Nephron (organoid): ENCODE measurements around the gene ABHD17B.

ENCODE experiments used
- H3K27ac Mint-ChIP-seq, 3 experiments: 2 replicates each; pipeline ENCODE4 v1.8.0; 2020; ENCODE audit warnings: mixed read lengths in 3 of 3, mild to moderate bottlenecking in 2 of 3, moderate library complexity in 1 of 3
- H3K27me3 Mint-ChIP-seq: 2 replicates; pipeline ENCODE4 v1.8.0; 2021; ENCODE audit warnings: low read depth, mild to moderate bottlenecking, moderate library complexity, mixed read lengths
- H3K36me3 Mint-ChIP-seq: 2 replicates; pipeline ENCODE4 v1.8.0; 2020; ENCODE audit warnings: low read depth, mixed read lengths
- H3K4me1 Mint-ChIP-seq: 2 replicates; pipeline ENCODE4 v1.8.0; 2020; ENCODE audit warnings: mixed read lengths
- H3K4me3 Mint-ChIP-seq, 3 experiments: 2 replicates each; pipeline ENCODE4 v1.8.0; 2020; ENCODE audit warnings: mild to moderate bottlenecking in 3 of 3, mixed read lengths in 3 of 3, moderate library complexity in 2 of 3
- H3K9me3 Mint-ChIP-seq: 2 replicates; pipeline ENCODE4 v1.8.0; 2020; ENCODE audit warnings: mixed read lengths
- TF ChIP-seq, protein P1 (sequence below), 3 experiments: fragments of 200-600 bp; sonication (generic); IDR thresholded peaks; one replicate each; pipeline ENCODE4 v1.5.0; 2021; ENCODE audit warnings: antibody characterized with exemption in 3 of 3; ENCODE audit not compliant: unreplicated experiment in 3 of 3

The ABHD17B gene

DNA sequence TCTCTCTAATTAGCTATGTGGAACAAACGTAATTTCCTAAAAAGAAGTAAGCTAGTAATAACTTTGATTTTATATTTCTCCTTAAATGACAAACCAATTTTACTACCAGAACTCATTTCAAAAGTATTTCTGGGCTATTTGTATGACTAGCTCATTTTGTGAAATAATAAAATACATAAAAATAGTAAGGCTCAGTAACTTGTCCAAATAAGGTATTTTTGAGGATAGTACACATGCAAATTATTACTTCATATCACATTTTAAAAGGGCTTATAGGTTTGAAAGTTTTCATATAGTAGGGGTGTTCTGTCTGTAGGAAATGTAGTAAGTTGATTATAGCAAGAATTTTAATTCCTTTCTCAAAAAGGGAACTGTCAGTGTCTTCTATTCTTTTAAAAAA lies 26.9 kb upstream of the ABHD17B start:
- H3K27ac Mint-ChIP-seq = no peak overlapping the region
- peaks cover 10% of the 10 kb centered on the region for H3K4me1 Mint-ChIP-seq
- no peak overlapping the region for H3K4me3 Mint-ChIP-seq
- TF ChIP-seq, protein P1, sequence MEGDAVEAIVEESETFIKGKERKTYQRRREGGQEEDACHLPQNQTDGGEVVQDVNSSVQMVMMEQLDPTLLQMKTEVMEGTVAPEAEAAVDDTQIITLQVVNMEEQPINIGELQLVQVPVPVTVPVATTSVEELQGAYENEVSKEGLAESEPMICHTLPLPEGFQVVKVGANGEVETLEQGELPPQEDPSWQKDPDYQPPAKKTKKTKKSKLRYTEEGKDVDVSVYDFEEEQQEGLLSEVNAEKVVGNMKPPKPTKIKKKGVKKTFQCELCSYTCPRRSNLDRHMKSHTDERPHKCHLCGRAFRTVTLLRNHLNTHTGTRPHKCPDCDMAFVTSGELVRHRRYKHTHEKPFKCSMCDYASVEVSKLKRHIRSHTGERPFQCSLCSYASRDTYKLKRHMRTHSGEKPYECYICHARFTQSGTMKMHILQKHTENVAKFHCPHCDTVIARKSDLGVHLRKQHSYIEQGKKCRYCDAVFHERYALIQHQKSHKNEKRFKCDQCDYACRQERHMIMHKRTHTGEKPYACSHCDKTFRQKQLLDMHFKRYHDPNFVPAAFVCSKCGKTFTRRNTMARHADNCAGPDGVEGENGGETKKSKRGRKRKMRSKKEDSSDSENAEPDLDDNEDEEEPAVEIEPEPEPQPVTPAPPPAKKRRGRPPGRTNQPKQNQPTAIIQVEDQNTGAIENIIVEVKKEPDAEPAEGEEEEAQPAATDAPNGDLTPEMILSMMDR (IDR thresholded peaks at IDR 0.05; ENCODE audit: unreplicated experiment in 3 of 3) = no peak
- H3K9me3 Mint-ChIP-seq = no peaks in the 10 kb centered on the region
- H3K36me3 Mint-ChIP-seq = peaks cover 2% of the 10 kb centered on the region
- H3K27me3 Mint-ChIP-seq = no peaks in the 10 kb centered on the region

DNA sequence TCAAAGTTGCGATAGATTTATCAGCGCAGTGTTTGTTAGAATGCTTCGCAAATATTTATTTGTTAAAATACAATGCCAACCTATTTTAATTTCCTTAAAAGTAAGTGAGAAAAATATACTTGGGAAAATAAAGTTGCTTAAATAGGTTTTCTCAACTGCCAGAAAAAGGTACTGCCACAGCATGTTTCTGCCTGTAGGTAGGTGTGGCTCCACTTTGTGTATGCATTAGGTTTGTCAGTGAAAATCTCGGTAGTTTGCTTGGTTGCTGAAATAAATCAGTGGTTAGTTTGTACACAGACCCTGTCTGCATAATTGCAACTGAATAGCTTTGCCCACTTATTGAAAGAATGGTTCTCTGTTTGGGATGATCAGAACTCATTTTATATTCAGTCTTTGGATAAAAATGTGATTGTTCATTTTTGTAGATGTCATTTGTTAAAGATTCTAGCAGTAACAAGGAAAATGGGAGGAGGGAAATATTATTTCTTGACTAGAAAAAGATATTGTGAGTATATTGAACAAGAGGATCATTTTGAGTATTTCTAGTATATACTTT lies 26.2 kb upstream of the ABHD17B start:
- H3K9me3 Mint-ChIP-seq = no peaks in the 10 kb centered on the region
- TF ChIP-seq, protein P1 (IDR thresholded peaks at IDR 0.05; ENCODE audit: unreplicated experiment in 3 of 3) = no peak
- no peak overlapping the region for H3K4me3 Mint-ChIP-seq
- peaks cover 7% of the 10 kb centered on the region for H3K36me3 Mint-ChIP-seq
- H3K4me1 Mint-ChIP-seq = peaks cover 6% of the 10 kb centered on the region
- H3K27me3 Mint-ChIP-seq = no peaks in the 10 kb centered on the region
- no peak overlapping the region for H3K27ac Mint-ChIP-seq

GRCh38 chr9:71936066-71936465 lies 25.1 kb upstream of the ABHD17B start:
- no peaks in the 10 kb centered on the region for H3K27me3 Mint-ChIP-seq
- peaks cover 2% of the 10 kb centered on the region for H3K4me1 Mint-ChIP-seq
- H3K4me3 Mint-ChIP-seq = no peak overlapping the region
- TF ChIP-seq, protein P1 (IDR thresholded peaks at IDR 0.05; ENCODE audit: unreplicated experiment in 3 of 3) = no peak
- H3K9me3 Mint-ChIP-seq = no peaks in the 10 kb centered on the region
- H3K27ac Mint-ChIP-seq = no peak overlapping the region
- H3K36me3 Mint-ChIP-seq = peaks cover 7% of the 10 kb centered on the region

GRCh38 chr9:71931166-71931565 lies 20.2 kb upstream of the ABHD17B start:
- Mint-ChIP-seq H3K4me3 (no peak overlapping the region), H3K4me1 (peaks cover 24% of the 10 kb centered on the region), H3K9me3 (no peaks in the 10 kb centered on the region), H3K27ac (no peak overlapping the region), H3K27me3 (no peaks in the 10 kb centered on the region), H3K36me3 (peaks cover 7% of the 10 kb centered on the region)
- TF ChIP-seq, protein P1 (IDR thresholded peaks at IDR 0.05; ENCODE audit: unreplicated experiment in 3 of 3) = no peak

DNA sequence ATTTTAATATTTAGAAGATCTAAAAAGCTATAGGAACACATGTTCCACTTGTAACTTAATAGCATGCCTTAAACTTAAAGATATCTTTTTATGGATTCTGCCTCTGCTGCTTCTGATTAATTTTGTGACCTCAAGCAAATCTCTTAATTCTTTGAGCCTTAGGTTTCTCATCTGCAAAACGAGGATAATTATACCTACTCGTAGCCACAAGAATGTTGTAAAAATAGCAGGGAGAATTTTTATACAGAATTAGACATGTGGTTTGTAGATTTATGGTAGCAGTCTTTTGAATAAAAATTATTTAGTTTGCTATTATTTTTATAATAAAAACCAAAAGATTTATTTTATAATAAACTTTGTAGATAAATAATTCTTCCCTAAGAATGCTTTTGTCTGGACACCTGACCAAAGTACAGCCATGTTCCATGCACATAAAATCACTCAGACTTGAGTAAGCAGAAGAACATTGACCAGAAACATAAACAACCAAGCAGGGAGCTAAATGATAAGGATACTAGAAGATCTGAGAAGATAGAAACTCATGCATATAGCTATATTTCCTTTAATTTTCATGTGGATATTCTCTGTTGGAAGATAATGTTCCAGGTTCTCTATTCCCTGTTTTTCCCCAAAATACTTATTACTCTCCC lies 18.9 kb upstream of the ABHD17B start:
- H3K9me3 Mint-ChIP-seq = no peaks in the 10 kb centered on the region
- TF ChIP-seq, protein P1 (IDR thresholded peaks at IDR 0.05; ENCODE audit: unreplicated experiment in 3 of 3) = no peak
- peaks cover 24% of the 10 kb centered on the region for H3K4me1 Mint-ChIP-seq
- H3K36me3 Mint-ChIP-seq = peaks cover 7% of the 10 kb centered on the region
- no peak overlapping the region for H3K27ac Mint-ChIP-seq
- H3K4me3 Mint-ChIP-seq = no peak overlapping the region
- no peaks in the 10 kb centered on the region for H3K27me3 Mint-ChIP-seq

DNA sequence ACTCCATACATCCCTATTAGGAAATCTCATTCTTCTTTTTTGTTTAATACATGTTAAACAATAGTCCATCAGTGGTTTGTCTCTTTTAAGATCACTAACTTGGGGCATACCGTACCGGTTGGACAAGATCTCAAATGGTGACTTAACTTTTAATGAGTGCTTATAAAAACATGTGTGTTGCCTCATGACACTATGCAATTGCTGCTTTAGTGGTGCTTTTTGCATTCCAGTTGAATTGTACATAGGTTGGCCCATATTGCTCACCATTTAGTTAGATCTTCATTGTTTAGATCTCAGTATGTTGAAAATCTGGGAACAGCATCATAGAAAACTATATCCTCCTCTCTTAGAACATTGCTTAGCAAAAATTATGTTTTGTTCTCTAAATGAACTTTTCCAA lies 18.2 kb upstream of the ABHD17B start:
- Mint-ChIP-seq H3K36me3 (peaks cover 7% of the 10 kb centered on the region), H3K27ac (no peak overlapping the region), H3K4me3 (no peak overlapping the region), H3K27me3 (no peaks in the 10 kb centered on the region), H3K9me3 (no peaks in the 10 kb centered on the region), H3K4me1 (peaks cover 25% of the 10 kb centered on the region)
- TF ChIP-seq, protein P1 (IDR thresholded peaks at IDR 0.05; ENCODE audit: unreplicated experiment in 3 of 3) = no peak
